ENCODE data around the gene TRPC4. TPM values are rescaled to one million over a fixed set of nuclear protein-coding genes. Genes with fewer than 3 reads are reported as not detected.

Gene TRPC4
- total RNA-seq, 1 experiment from 2014 or later, result 0.10 TPM

DNA sequence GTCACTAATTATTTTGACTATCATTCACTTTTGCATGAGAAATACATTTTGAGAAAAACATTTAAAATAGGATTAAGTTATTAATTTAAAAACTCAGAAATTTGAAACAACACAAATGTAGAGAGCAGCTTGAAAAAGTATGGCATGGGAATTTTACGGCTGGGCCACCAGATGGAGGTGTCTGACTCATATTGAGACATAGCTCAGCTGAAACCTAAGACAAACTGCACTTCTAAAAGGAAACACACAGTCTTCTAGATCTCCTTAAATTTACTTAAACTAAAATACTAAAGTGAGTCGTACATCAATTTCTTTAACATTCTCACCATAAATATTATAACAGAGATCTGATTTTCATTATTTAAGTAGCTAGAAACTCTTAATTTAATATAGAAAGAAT lies 229.1 kb downstream of the TRPC4 start:
- no peaks in the 10 kb centered on the region for H3K27me3 ChIP-seq (ENCODE audit: control insufficient read depth, insufficient read depth, low read length)
- ATAC-seq (no peak), DNase-seq (ENCODE audit: low read depth, low spot score) (peak; percentile 2)
- H3K9me3 ChIP-seq (ENCODE audit: control insufficient read depth, insufficient read depth, low read depth, low read length), result no peaks in the 10 kb centered on the region
- no peak for TF ChIP-seq SIN3A (IDR thresholded peaks at IDR 0.05; ENCODE audit: borderline replicate concordance, insufficient read depth, low read depth, low read length)
- TF ChIP-seq, protein P1, sequence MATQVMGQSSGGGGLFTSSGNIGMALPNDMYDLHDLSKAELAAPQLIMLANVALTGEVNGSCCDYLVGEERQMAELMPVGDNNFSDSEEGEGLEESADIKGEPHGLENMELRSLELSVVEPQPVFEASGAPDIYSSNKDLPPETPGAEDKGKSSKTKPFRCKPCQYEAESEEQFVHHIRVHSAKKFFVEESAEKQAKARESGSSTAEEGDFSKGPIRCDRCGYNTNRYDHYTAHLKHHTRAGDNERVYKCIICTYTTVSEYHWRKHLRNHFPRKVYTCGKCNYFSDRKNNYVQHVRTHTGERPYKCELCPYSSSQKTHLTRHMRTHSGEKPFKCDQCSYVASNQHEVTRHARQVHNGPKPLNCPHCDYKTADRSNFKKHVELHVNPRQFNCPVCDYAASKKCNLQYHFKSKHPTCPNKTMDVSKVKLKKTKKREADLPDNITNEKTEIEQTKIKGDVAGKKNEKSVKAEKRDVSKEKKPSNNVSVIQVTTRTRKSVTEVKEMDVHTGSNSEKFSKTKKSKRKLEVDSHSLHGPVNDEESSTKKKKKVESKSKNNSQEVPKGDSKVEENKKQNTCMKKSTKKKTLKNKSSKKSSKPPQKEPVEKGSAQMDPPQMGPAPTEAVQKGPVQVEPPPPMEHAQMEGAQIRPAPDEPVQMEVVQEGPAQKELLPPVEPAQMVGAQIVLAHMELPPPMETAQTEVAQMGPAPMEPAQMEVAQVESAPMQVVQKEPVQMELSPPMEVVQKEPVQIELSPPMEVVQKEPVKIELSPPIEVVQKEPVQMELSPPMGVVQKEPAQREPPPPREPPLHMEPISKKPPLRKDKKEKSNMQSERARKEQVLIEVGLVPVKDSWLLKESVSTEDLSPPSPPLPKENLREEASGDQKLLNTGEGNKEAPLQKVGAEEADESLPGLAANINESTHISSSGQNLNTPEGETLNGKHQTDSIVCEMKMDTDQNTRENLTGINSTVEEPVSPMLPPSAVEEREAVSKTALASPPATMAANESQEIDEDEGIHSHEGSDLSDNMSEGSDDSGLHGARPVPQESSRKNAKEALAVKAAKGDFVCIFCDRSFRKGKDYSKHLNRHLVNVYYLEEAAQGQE (IDR thresholded peaks at IDR 0.05; ENCODE audit: insufficient read depth in 1 of 2, low read depth in 2 of 2, low read length in 1 of 2), result no peak
- TF ChIP-seq TCF7L2 (IDR thresholded peaks at IDR 0.05; ENCODE audit: low read depth, low read length), result no peak
- TF ChIP-seq, protein P2, sequence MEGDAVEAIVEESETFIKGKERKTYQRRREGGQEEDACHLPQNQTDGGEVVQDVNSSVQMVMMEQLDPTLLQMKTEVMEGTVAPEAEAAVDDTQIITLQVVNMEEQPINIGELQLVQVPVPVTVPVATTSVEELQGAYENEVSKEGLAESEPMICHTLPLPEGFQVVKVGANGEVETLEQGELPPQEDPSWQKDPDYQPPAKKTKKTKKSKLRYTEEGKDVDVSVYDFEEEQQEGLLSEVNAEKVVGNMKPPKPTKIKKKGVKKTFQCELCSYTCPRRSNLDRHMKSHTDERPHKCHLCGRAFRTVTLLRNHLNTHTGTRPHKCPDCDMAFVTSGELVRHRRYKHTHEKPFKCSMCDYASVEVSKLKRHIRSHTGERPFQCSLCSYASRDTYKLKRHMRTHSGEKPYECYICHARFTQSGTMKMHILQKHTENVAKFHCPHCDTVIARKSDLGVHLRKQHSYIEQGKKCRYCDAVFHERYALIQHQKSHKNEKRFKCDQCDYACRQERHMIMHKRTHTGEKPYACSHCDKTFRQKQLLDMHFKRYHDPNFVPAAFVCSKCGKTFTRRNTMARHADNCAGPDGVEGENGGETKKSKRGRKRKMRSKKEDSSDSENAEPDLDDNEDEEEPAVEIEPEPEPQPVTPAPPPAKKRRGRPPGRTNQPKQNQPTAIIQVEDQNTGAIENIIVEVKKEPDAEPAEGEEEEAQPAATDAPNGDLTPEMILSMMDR (IDR thresholded peaks at IDR 0.05), result peak; percentile 25; the same call in 1 of the 2 replicates
- no peak overlapping the region for H3K4me3 ChIP-seq (ENCODE audit: low read depth in 2 of 2, low read length in 2 of 2)
- H3K36me3 ChIP-seq (ENCODE audit: control insufficient read depth, insufficient read depth, low read length), result no peaks in the 10 kb centered on the region
- intact Hi-C loops (cut with micrococcal nuclease; ENCODE audit: unreplicated experiment), result no loop called here
- CTCF ChIA-PET, result no interaction called here
- no TSS peak for BruUV-seq (replicated peaks)
- in situ Hi-C loops (cut with HindIII; ENCODE audit: low pct_unique_long_range_greater_than_20kb, low sequenced_read_pairs), result no loop called here
- no peak overlapping the region for H3K27ac ChIP-seq (ENCODE audit: low read length)
- POLR2A ChIA-PET, result no interaction called here
- H3K4me1 ChIP-seq (ENCODE audit: control insufficient read depth, insufficient read depth, low read length), result no peaks in the 10 kb centered on the region

DNA sequence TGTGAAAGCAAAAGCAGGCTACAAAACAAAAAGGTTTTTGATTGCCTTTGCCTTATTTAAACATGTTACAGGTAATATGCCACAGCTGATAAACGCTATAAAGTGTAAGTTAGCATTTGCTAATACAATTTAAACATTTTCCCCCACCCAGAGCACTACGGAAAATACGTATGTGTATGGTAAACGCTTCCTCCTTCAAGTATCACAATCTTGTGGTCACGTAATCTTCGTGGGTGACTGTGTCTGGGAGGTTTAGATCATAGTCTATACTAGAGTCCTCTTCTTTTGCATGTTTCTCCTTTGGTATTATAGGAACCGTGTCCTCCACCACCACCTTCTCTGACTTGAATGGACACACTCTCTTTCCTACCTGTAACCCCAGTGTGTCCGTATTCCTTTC lies 232.9 kb downstream of the TRPC4 start:
- DNase-seq (ENCODE audit: low read depth, low spot score) (no peak), ATAC-seq (no peak)
- intact Hi-C loops (cut with micrococcal nuclease; ENCODE audit: unreplicated experiment), result no loop called here
- TF ChIP-seq, protein P1 (IDR thresholded peaks at IDR 0.05; ENCODE audit: insufficient read depth in 1 of 2, low read depth in 2 of 2, low read length in 1 of 2), result no peak
- TF ChIP-seq, protein P2 (IDR thresholded peaks at IDR 0.05), result no peak
- TF ChIP-seq TCF7L2 (IDR thresholded peaks at IDR 0.05; ENCODE audit: low read depth, low read length), result no peak
- TF ChIP-seq SIN3A (IDR thresholded peaks at IDR 0.05; ENCODE audit: borderline replicate concordance, insufficient read depth, low read depth, low read length), result no peak
- TF ChIP-seq POLR2AphosphoS5 (IDR thresholded peaks at IDR 0.05; ENCODE audit: low read depth, low read length), result no peak
- ChIA-PET POLR2A (no interaction called here), CTCF (no interaction called here)
- Histone ChIP-seq H3K4me1 (ENCODE audit: control insufficient read depth, insufficient read depth, low read length) (no peaks in the 10 kb centered on the region), H3K9me3 (ENCODE audit: control insufficient read depth, insufficient read depth, low read depth, low read length) (no peaks in the 10 kb centered on the region), H3K4me3 (ENCODE audit: low read depth in 2 of 2, low read length in 2 of 2) (no peak overlapping the region), H3K27me3 (ENCODE audit: control insufficient read depth, insufficient read depth, low read length) (no peaks in the 10 kb centered on the region), H3K27ac (ENCODE audit: low read length) (no peak overlapping the region), H3K36me3 (ENCODE audit: control insufficient read depth, insufficient read depth, low read length) (no peaks in the 10 kb centered on the region)
- in situ Hi-C loops (cut with HindIII; ENCODE audit: low pct_unique_long_range_greater_than_20kb, low sequenced_read_pairs), result no loop called here
- BruUV-seq (replicated peaks), result no TSS peak
